Fibroblast of the aortic adventitia (primary cell): ENCODE results near the gene BCKDHB. TPM values are rescaled to one million over a fixed set of nuclear protein-coding genes. Genes with fewer than 3 reads are reported as not detected.

ENCODE experiments used
- DNase-seq: peaks from one replicate; pipeline ENCODE4 v3.0.0-alpha.2; 2010; ENCODE audit warnings: low read depth
- H3K4me3 ChIP-seq: 2 replicates; pipeline ENCODE4 v1.5.1; 2011; ENCODE audit warnings: low read depth, mild to moderate bottlenecking, control low read depth, low read length, moderate library complexity
- total RNA-seq: library from RNA; depleted of rRNA; stranded (reverse); fragments of >200 nt; gene quantifications from 2 replicates; pipeline ENCODE4 v1.2.3, GENCODE V29; 2012; ENCODE audit warnings: low replicate concordance
- TF ChIP-seq, protein P1 (sequence below): IDR thresholded peaks from 2 replicates; pipeline ENCODE4 v1.5.1; 2011; ENCODE audit warnings: mild to moderate bottlenecking, low read length, control low read depth, inconsistent platforms; ENCODE audit not compliant: insufficient read depth

BCKDHB gene
- total RNA-seq, 1 donor = 20.3 TPM

DNA sequence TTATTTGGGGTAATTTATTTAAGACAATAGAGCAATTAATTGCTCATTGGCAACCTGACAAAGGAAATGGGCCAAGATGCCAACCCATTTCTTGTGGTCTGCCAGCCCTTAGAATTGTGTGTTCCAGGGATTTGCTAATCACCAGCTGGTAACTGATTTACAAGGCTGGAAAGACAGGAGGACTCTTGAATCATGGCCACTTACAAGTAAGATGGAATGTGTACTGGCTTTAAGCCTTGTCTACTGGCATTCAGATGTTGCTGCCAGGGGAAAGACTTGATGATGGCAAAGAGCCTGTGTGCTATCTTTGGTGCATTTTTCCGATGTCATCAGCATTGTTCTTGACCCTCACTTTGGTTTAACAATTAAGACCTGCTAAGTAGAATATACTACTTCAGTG lies 91.0 kb downstream of the BCKDHB start:
- TF ChIP-seq, protein P1, sequence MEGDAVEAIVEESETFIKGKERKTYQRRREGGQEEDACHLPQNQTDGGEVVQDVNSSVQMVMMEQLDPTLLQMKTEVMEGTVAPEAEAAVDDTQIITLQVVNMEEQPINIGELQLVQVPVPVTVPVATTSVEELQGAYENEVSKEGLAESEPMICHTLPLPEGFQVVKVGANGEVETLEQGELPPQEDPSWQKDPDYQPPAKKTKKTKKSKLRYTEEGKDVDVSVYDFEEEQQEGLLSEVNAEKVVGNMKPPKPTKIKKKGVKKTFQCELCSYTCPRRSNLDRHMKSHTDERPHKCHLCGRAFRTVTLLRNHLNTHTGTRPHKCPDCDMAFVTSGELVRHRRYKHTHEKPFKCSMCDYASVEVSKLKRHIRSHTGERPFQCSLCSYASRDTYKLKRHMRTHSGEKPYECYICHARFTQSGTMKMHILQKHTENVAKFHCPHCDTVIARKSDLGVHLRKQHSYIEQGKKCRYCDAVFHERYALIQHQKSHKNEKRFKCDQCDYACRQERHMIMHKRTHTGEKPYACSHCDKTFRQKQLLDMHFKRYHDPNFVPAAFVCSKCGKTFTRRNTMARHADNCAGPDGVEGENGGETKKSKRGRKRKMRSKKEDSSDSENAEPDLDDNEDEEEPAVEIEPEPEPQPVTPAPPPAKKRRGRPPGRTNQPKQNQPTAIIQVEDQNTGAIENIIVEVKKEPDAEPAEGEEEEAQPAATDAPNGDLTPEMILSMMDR = no peak
- peak; percentile 83 for DNase-seq
- H3K4me3 ChIP-seq = no peak overlapping the region

- TF ChIP-seq, protein P1 = no peak
- no peak for DNase-seq
Measured at GRCh38 chr6:80197986-80198385, 91.5 kb downstream of the BCKDHB start.

DNA sequence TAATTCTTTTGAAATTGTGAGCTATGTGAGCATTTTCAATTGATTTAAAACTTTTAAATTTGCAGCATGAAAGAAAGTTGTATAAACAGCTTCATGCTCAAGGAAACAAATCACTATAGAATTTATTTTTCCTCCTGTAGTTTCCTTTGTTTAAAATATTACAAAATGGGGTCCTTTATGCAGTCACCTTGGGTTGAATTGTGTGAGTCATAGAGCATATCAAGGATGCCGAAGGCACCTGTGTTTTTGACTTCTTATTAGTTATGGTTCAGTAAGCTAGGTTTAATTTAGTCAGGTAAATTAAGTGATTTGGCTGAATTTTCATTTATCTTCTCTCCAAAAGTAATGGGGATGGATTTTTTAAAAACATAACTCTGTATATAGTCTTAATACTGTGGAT lies 96.8 kb downstream of the BCKDHB start:
- DNase-seq = no peak
- no peak overlapping the region for H3K4me3 ChIP-seq
- TF ChIP-seq, protein P1 = no peak

More at GRCh38 chr6:80197986-80198385, 91.5 kb downstream of the BCKDHB start:
- H3K4me3 ChIP-seq = no peak overlapping the region

- no peak overlapping the region for H3K4me3 ChIP-seq
- no peak for DNase-seq
- TF ChIP-seq, protein P1 = no peak
Measured at GRCh38 chr6:80205404-80205803, 98.9 kb downstream of the BCKDHB start.

DNA sequence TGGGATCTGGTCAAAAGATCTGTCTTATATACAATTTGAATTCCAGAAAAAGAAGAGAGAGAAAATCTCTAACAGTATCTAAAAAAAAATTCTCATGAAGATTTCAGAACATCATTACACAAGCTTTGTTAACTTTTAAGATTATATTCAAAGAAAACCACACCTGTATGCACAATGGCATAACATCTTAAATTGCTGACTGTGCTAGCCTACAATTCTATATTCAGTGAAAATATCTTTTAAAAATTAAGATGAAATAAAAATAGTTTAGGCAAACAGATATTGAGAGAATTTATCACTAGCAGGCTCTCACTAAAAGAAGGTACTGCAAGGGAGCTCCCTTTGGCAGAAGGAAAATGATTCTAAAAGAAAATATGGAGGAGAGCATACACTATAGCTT lies 100.3 kb downstream of the BCKDHB start:
- DNase-seq = no peak
- TF ChIP-seq, protein P1 = no peak
- H3K4me3 ChIP-seq = no peak overlapping the region

GRCh38 chr6:80209430-80209829 lies 103.0 kb downstream of the BCKDHB start:
- DNase-seq = no peak
- TF ChIP-seq, protein P1 = no peak
- no peak overlapping the region for H3K4me3 ChIP-seq

- TF ChIP-seq, protein P1 = no peak
- no peak overlapping the region for H3K4me3 ChIP-seq
- DNase-seq = peak; percentile 75
Measured at GRCh38 chr6:80210618-80211017, 104.1 kb downstream of the BCKDHB start.
